ENCODE measurements around the gene CNIH2.
"Not testable (repeated sequence)": the region's sequence is repeated elsewhere in the genome, so short reads cannot be mapped to it uniquely, and the experiment has no call there.

The CNIH2 gene

DNA sequence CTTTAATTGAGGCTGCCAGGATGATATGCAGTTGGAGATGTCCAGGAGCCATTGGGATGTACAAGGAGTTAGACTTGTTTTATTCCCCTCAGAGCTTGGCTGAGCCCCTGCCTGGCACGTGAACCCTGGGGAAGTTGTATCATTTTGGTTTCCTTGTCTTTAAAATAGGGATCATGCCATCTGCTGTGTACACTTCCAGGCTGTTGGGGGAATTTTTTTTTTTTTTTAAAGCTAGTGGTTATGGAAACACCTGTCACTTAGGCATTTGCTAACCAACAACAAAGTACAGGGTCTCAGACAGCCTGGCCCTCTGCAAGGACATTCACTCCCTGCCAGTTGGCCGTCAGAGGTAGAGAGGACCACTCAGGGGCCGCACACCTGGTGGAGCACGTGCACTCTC is 18.0 kb upstream of the CNIH2 start:
- DNase-seq: no peak

DNA sequence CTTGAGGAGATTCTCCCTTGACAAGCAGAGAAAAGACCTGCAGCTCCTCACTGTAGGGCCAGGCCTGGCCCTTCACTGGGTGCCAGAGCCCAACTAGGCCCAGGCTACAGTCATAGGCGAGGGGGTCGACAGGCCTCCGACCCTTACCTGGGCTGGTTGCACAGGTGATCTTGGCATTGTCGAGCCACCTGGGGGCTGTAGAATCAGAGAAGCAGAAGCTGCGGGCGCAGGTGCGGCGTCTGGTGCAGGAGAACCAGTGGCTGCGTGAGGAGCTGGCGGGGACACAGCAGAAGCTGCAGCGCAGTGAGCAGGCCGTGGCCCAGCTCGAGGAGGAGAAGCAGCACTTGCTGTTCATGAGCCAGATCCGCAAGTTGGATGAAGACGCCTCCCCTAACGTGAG is 16.4 kb upstream of the CNIH2 start:
- DNase-seq: no peak

DNA sequence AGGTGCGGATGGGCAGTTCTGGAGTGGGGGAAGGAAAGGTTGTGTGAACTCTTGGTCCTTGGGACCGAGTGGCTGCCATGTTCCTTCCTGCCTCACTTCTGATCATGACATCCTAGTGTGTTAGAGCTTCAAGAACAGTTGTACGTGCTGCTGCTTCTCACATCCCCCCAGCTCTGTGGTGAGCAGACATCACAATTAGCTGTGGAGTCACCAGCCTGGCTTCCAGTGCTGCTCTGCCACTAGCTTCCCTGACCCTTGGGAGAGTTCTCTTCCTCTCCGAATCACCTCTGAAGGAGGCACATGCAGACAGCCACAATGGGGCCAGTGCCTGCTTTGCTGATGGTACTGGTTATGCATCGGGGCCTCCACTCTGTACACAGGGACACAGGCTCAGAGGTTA is 15.8 kb upstream of the CNIH2 start:
- DNase-seq: no peak

DNA sequence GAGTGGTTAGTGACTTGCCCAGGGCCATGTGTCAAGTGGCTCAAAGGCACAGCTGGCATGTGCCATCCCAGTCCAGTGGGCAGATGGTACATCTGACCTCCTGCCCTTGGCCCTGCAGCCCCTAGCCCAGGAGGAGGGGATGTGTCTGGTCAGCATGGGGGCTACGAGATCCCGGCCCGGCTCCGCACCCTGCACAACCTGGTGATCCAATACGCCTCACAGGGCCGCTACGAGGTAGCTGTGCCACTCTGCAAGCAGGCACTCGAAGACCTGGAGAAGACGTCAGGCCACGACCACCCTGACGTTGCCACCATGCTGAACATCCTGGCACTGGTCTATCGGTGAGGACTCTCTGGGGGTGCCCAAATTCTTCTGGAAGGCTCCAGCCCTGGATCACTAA is 15.3 kb upstream of the CNIH2 start:
- no peak for DNase-seq

DNA sequence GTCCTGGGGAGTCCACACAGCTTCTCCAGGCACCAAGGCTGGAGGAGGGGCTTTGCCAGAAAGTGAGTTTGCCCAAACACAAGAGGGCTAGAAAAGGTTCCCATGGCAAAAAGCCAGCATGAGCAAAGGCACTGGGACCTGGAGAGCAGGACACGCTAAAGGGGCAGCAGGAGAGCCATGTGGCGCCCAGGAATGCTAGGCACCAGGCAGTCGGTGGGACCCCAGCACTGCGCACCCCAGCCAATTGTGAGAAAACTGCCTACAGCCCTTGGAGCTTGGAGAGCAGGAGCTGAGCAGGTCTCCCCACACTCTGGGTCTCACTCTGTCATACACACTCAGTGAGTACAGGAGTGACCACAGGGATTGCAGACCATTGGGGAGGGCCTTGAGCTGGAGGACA is 14.7 kb upstream of the CNIH2 start:
- DNase-seq: no peak

DNA sequence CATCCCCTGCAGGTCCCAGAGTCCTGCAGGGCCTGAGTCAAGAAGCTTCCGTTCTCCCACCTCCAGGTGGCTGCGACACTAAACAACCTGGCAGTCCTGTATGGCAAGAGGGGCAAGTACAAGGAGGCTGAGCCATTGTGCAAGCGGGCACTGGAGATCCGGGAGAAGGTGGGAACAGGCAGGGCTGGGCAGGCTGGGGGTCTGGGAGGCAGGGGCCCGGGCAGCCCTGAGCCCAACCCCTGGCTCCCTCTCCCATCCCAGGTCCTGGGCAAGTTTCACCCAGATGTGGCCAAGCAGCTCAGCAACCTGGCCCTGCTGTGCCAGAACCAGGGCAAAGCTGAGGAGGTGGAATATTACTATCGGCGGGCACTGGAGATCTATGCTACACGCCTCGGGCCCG is 14.2 kb upstream of the CNIH2 start:
- DNase-seq: no peak

DNA sequence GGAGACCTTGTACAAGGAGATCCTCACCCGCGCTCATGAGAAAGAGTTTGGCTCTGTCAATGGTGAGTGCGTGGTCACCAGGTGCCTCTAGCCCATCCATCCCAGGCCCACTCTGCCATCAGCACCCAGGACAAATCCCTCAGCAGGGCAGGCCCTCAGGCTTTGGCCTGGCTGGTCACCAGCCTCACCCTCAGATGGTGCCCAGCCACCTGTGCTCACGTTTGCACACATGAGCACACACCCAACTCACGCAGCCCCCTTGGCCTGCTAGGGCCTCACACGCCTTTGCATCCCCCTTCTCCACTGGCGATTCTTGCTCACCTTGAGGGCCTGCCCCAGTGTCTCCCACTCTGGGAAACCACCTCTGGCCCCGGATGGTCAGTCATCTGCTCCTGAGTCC is 13.6 kb upstream of the CNIH2 start:
- no peak for DNase-seq

DNA sequence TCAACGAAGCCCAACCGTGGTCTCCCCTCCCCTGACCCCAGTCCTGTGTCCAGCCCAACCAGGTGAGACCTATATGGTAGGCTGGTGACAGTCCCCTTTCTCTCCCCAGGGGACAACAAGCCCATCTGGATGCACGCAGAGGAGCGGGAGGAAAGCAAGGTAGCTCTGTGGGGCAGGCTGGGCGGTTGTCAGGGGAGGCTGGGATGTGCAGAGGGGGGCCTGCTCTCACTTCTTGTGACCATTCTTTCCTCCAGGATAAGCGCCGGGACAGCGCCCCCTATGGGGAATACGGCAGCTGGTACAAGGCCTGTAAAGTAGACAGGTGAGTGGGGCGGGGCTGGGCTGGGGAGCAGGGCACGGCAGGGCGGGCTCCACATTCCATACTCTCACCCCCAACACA is 13.1 kb upstream of the CNIH2 start:
- no peak for DNase-seq

DNA sequence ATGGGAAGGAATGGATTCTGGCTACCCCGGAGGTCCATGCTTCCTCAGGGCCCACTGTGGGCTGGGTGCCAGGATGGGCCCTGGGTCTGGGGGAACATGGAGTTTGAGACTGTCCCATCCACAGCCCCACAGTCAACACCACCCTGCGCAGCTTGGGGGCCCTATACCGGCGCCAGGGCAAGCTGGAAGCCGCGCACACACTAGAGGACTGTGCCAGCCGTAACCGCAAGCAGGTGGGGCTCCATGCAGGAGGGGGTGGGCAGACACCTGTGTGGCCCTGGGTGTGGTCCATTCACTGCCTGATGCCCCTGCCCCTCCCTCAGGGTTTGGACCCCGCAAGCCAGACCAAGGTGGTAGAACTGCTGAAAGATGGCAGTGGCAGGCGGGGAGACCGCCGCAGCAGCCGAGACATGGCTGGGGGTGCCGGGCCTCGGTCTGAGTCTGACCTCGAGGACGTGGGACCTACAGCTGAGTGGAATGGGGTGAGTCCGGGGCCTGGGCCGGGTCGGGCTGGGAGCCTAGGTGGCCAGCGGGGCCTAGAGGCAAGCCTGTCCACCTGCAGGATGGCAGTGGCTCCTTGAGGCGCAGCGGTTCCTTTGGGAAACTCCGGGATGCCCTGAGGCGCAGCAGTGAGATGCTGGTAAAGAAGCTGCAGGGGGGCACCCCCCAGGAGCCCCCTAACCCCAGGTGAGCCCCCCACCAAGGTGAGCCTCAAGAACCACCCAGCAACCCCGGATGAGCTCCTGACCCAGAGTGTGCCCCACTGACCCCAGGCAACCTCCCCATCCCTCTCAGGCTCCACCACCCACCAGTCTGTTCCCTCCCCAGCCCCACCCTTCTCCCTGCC is 12.2 kb upstream of the CNIH2 start:
- DNase-seq: no peak

DNA sequence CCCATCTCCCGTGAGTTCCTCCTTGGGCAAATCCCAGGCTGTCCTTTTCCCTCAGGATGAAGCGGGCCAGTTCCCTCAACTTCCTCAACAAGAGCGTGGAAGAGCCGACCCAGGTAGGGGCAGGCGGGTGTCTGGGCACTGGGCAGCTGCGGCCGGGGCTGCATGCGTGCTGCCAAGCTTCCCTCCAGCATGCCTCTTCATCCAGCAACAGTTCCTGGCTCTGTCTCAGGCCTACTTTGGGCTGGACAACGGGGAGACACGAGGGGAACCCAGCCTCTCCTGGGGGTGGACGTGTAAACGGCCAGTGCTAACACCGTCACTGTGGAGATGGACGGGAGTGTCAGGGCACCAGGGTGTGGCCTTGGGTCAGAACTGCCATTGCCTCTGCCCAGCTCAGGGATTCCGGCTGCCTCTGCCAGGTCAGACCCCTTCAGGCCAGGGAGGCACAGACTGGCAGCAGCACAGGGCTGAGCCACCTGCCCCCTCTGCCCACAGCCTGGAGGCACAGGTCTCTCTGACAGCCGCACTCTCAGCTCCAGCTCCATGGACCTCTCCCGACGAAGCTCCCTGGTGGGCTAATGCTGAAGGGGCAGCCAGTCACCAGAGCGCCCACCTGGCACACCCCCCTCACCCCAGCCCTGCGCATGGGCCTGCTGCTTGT is 11.5 kb upstream of the CNIH2 start:
- DNase-seq: no peak

DNA sequence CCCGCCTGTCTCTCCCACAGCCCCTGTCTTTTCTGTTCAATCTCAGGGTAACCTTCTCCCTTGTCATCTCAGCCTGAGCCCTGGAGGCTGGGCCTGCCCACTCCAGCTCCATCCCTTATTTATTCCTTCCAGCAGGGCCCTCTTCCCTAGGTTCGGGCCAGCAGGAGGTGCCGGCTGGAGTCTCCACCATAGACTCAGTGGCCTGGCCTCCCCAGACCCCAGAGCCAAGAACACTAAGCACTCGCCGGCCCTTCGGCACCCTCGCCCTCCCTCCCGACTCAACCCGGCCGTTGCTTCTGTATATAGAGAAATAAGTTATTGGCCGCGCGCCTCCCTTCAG is 11.0 kb upstream of the CNIH2 start:
- DNase-seq: no peak

DNA sequence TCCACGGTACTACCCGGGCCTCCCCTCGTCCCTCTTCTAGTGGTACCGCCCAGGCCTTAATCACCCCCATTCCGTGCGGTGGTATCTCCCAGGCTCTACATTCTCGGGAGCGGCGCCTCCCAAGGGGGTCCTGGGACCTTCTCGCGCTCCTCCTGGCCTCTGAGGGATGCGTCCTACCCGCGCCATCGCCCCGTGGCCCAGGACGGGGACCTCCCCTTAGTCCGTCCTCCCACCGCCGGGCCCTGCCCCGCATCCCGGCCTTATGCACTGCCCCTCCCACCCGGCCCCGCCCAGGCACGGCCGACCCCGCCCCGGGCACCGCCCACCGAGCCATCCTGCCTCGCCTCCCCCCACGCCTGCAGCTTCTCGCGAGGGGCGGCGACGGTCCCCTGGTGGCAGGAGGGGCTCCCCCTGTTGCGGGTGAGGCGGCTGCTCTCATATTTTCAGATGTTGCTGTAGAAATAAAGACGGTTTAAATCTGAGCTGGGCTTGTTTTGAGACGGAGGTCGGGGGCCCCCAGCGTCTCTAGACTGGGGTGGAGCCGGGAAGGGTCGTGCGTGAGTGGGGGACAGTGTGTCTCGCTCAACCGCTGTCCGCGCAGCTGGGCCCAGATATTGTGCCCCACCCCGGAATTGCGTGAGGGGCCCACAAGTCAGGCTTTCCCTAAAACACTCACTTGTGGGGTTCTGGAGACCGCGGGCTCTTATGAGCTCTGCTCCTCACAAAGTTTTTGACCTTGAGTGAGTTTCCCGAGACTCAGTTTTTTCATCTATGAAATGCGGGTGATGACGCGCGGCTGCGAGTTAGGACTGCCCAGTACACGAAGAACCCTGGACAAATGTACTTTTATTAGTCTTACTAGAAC is 10.4 kb upstream of the CNIH2 start:
- DNase-seq: peak; percentile 76

DNA sequence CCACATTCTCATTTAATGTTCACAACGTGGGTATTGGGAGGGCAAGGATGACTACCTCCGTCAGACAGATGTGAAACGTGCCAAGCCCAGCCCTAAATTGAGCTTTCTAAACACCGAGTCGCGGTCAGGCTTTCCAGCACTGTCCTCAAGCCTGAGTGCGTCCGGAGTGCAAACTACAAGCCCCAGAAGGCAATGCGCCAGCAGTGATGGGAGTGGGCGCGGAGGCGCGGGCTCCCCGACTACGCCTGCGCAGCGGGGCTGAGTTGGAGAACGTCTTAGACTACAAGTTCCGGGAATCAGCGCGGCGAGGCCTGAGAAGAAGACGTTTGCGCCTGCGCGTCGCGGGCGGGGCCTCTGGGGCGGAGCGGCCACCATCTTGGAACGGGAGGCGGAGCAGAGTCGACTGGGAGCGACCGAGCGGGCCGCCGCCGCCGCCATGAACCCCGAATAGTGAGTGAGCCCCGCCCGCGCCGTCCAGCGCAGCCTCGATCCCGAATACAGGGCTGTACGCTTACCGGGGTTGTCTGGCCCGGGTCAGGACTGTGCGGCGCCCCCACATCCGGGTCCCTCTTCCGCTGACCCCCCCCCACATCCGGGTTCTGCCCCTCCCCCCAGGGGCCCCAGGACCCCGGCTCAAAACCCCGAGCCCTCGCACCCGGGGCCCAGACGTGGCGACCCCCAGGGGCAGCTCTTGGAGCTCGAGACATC is 9.6 kb upstream of the CNIH2 start, which contains the start of gene RAB1B:
Gene RAB1B, plus strand, starts transcription at position 396 of the 708 bp plus-strand sequence. Its CDS starts 41 bp downstream, at position 437.
- peak; percentile 99 for DNase-seq

DNA sequence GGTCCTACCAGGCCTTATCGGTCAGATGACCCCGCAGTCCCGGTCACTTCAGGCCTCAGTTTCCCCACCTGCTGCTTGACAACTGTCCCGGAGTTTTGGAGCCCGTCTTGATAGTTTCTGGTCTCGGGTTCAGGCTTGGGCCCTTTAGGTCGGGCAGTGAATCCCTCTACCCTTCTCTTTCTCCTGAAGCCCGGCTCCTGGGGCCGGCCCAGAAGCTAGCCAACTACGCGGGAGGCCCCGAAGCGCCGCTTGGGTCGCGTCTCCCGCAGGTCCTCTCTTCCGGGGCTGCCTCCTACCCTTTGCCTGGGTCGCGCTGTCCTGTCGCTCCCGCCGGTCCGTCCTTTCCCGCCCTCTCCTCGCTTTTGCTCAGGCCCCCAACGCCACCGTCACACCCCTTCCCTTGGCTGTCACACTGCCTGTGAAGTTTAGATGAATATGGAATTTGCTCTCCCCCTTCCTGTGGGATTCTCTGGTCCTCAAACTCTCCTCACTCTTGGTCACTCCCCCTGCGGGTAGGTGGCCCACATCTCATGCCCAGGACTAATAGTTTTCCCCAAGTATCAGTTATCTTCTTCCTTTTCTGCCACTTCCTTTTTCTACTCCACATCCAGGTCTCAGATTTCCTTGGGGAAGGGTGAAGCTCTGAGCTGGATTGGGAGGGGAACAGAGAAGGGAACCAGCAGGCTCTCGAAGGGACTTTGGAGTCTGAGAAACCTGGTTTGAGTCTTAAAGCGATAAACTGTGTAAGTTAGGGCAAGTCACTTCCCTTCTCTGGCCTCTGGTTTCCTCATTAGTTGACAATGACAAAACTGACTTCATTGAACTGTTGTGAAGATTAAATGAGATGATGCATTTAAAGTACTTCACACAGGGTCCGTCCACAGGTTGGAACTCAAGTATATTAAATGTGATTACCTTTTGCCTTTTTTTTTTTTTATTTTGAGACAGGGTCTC is 8.7 kb upstream of the CNIH2 start:
- DNase-seq: no peak

DNA sequence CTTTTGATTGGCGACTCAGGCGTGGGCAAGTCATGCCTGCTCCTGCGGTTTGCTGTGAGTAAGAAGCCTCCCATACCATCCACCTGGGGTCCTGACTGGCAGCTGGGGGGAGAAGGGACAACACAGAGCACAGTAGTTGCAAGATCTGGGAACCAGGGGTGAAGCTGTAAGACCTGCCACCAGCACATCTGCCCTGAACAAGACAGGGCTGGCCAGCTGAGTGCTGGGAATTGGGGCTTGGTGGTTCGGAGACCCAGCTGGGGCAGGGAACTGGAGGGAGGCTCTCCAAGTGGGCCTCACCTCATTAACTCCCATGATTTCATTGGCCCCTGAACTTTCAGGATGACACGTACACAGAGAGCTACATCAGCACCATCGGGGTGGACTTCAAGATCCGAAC is 6.2 kb upstream of the CNIH2 start:
- DNase-seq: no peak

DNA sequence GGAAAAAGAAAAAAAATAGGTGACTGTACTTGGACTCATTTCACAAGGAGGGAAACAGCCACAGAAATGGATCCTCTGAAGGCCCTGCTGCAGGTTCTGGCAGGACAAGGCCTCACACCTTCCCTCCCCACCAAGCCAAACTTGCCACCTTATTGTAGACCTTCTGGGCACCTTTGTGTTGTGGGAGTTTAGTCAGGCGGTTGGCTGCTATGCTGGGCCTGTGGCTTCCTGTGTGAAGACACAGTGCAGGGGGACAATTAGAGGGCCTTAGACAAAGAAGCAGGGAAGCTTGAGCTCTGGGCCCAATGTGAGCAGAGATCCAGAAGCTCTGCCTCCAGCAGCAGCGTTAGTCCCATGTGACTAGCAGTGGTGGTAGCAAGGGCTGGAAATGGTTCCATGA is 5.4 kb upstream of the CNIH2 start:
- DNase-seq: no peak

DNA sequence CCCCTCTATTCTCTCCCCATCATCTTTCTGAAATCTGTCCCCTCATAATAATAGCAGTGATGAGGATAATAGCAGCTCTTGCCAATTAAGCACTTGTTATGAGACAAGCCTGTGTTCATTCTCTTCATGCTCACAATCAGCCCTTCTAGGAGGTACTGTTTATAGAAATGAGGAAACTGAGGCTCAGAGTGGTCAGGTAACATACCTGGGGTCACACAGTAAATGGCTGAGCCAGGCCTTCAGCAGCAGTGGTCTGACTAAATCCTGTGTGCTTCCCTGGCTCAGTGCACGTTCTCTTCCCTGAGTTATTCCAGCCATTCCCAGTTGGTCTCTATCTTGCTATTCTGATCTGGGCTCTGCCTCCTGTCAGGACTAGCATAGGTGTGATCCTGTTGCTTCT is 3.8 kb upstream of the CNIH2 start:
- DNase-seq: no peak

DNA sequence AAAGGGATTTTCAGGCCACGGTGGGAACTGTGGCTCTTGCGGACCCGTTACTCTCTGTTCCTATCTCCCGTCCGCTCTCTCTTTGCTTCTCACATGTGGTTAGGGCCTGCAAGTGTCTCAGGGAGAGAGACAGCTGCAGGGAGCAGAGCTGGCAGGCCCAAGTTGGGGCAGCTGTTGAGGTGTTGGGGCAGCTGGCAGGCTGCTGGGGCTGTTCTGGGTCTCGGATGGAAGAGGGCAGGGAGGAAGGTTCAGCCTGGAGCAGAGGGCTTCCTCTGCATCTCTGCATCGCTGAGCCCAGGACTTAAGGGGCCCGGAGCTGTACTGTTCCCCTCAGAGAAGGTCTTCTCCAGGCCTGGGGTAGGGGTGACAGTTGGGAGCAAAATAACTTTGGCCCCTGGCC is 2.6 kb upstream of the CNIH2 start:
- DNase-seq: no peak

DNA sequence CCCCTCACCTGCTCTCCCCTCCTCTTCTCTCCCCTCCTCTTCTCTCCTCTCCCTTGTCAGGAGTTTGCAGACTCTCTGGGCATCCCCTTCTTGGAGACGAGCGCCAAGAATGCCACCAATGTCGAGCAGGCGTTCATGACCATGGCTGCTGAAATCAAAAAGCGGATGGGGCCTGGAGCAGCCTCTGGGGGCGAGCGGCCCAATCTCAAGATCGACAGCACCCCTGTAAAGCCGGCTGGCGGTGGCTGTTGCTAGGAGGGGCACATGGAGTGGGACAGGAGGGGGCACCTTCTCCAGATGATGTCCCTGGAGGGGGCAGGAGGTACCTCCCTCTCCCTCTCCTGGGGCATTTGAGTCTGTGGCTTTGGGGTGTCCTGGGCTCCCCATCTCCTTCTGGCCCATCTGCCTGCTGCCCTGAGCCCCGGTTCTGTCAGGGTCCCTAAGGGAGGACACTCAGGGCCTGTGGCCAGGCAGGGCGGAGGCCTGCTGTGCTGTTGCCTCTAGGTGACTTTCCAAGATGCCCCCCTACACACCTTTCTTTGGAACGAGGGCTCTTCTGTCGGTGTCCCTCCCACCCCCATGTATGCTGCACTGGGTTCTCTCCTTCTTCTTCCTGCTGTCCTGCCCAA is 1.9 kb upstream of the CNIH2 start:
- no peak for DNase-seq

DNA sequence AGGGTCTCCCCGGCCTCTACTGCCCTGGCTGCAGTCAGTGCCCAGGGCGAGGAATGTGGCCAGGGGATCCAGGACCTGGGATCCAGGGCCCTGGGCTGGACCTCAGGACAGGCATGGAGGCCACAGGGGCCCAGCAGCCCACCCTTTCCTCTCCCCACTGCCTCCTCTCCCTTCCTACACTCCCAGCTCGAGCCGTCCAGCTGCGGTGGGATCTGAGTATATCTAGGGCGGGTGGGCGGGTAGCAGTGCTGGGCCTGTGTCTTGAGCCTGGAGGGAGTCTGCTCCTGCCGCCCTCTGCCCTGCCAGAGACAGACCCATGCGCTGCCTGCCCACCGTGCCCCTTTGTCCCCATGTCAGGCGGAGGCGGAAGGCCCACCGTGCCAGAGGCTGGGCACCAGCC is 1.4 kb upstream of the CNIH2 start:
- DNase-seq: not testable (repeated sequence)

DNA sequence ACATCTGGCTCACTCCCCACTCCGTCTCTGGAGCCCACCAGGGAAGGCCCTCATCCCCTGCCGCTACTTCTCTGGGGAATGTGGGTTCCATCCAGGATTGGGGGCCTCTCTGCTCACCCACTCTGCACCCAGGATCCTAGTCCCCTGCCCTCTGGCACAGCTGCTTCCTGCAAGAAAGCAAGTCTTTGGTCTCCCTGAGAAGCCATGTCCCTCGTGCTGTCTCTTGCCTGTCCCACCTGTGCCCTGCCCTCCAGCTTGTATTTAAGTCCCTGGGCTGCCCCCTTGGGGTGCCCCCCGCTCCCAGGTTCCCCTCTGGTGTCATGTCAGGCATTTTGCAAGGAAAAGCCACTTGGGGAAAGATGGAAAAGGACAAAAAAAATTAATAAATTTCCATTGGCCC is 911 bp upstream of the CNIH2 start:
- not testable (repeated sequence) for DNase-seq

All from NCI-H345 (cell line).